CD4-positive, alpha-beta T cell treated with Interleukin-6 at 100 ng/mL for 8 hours (primary cell): ENCODE measurements around the gene RERE.

Experiments used
- DNase-seq: peaks from one replicate; pipeline ENCODE4 v3.0.0-alpha.2; 2020; ENCODE audit warnings: mixed read lengths, low spot score

Gene RERE

GRCh38 chr1:8329858-8330257 lies 487.6 kb downstream of the RERE start:
- DNase-seq: no peak

GRCh38 chr1:8329439-8329838 lies 488.0 kb downstream of the RERE start:
- no peak for DNase-seq

DNA sequence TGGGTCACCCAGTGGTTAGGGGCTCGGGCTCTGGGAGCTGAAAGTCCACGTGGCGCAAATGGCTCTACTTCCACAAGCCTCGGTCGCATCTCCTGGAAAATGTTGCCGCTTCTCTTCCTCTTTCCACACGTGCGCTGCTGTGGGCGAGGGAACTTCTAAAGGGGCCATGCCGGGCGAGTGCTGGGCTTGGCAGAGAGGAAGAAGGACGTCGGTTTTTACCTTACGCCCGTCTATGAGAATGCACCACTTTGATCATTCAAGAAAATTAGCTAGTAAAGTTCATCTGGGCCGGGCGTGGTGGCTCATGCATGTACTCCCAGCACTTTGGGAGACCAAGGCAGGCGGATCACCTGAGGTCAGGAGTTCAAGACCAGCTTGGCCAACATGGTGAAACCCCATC lies 489.2 kb downstream of the RERE start:
- no peak for DNase-seq

DNA sequence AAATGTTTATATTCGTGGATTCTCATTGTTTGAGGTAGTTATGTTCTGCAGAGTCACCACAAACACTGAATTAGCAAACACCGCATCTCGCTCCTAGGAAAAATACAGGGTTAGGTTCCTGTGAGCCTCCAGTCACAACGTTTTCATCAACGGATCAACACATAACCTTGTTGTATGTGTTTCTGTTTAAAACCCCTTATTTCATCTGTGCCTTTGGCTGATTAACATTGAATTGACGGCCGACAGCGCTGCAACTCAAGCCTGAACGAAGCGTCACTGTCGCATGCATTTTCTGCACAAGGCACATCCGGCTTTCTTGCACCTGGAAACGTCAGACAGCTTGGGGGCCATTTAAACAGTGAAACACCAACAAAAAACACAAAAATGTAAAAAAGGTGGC lies 491.2 kb downstream of the RERE start:
- no peak for DNase-seq

- no peak for DNase-seq
These were observed 491.7 kb downstream of the RERE start for GRCh38 chr1:8325771-8326170.

GRCh38 chr1:8324176-8324810 lies 493.1 kb downstream of the RERE start:
- no peak for DNase-seq

GRCh38 chr1:8323706-8324105 lies 493.7 kb downstream of the RERE start:
- DNase-seq: no peak

DNA sequence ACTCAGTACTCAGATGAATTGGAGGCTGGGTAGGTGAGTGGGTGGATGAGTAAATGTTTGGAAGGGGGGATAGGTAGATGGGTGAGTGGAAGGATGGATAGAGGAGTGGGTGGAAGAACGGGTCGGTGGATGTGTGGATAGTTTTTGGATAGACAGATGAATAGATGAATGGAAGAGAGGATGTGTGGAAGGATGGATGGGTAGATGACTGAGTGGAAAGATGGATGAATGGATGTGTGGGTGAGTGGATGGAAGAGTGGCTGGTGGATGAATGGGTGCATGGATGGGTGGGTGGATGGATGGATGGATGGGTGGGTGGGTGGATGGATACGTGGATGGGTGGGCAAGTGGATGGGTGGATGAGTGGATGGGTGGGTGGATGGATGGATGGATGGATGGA lies 495.8 kb downstream of the RERE start:
- DNase-seq: no peak

GRCh38 chr1:8318436-8318835 lies 499.0 kb downstream of the RERE start:
- no peak for DNase-seq

GRCh38 chr1:8317647-8318381 lies 499.6 kb downstream of the RERE start, which contains the start of gene SLC45A1:
Gene SLC45A1, plus strand, starts transcription at chr1:8318114. Its CDS starts 6,216 bp downstream, at chr1:8324330.
- peak; percentile 75 for DNase-seq

DNA sequence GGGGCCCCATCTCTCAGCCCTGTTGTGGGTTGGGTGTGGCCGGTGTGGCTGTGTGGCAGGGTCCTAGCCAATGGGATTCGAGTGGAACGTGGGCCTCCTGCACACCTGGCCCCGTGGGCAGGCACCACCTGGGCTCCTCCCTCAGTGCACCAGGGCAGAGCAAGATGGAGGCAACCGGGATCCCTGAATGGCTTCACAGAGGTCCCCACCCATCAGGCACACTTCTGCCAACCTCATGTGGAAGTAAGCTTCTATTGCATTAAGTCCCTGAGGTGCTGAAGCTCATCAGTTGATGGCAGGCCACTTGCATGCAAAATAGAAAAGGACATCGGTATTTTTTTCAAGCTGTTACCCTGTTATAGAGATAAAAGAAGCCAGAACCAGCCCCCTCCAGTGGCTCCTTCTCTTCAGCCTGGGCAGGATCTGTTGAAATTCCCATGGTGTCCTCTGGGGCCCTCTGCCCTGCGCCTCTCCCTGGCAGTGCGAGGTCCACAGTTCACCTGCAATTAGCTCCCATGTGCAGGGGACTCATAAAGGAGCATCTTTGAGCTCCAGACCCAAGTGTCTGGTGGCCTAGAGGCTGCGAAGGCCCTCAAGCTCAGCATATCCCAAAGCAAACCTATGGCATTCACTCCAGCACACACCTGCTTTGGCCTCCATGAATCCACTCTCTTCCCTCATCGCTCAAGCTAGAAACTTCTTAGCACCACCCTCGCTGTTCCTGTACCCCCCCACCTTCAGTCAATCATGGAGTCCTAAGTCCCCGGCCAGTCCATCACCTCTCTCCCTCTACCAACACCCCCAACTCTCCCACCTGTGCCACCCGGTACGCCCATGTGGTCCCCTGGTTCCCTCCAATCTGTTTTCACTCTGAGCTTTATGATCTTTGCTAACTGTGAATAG lies 501.6 kb downstream of the RERE start:
- no peak for DNase-seq

DNA sequence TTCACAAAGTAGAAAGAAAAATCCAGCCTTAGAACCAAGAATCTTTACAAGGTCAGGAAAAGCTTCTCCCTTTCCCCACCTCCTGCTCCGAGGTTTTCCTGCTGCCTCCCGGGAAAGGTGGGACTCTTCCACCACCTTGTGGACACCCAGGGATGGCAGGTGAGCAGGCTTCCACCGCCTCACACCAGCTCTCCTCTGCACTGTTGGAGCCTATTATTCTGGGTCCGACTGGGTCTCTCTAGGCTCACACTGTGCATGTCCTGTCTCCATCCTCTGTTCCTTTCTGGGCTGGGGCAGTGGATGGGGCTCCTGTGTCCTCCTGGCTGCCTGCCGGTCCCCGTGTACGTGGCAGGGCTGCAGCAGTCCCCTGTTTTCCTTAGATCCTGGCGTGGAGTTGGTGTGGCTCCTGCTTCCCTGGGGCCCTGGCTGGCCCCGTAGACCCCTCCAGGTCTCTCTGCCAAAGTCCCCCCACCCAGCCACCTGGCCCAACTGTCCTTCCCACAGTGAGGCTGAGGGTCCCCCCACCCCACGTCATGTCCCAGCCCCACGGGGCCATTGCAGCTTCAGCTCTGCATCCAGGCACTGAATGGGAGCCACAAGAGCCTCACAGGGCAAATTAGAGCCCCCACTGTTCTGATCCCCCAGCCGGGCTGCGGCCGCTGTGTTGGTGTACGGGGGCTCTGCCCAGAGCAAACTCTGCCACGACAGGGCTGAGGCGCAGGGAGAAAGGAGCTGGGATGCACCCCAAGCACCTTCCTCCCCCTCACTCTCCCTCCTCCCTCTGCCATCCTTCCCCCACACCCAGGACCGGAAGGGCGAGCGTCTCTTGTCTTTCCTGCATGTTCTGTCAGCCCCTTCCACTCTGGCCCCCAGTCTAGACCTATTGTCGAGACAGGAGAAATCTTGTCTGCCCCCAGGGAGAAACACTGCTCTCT lies 502.8 kb downstream of the RERE start:
- peak; percentile 45 for DNase-seq

GRCh38 chr1:8313231-8313630 lies 504.2 kb downstream of the RERE start:
- no peak for DNase-seq

DNA sequence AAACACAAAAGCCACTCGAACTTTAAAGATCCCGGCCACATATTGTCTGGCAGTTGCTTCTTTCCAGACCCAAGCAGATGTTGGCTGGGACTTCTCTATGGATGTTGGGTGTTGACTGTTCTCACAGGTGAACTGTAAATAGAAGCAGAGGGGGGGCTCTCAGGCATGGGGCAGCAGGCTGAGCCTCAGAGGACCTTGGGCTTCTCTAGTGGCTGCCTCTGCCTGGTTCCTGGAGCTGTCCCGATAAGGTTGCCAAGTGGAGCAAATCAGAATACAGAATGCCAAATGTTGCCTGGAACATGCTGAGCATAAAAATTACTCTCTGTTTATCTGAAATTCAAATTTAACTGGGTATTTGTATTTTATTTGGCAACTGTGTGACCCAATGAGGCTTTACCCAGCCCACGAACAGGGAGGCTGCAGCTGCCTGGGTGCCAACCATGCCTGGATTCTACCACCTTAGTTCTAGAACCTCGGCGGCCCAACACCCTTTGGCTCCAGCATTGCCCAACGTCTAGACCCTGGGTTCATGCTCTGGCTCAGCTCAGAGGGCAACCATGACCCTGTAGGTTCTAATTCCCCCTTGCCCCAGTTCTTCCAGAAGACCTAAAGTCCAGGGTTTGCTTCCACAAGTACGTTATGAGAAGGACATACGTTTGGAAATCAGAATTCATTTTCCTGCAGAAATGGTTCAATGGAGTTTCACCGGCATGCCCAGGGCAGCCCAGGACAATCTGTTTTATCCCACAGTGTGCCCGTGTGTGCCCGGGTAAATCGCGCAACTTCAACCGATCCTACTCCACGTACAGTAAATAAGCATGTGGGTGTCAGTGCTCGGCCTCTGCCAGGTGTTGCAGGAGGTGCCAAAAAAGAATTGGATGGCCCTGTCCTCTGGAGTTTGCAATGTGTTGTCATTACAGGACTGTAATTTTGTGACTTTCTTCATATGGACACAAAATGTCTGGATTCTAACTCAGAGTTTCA lies 504.9 kb downstream of the RERE start:
- DNase-seq: no peak

- DNase-seq: no peak
These were observed 506.2 kb downstream of the RERE start for GRCh38 chr1:8311068-8311718.

DNA sequence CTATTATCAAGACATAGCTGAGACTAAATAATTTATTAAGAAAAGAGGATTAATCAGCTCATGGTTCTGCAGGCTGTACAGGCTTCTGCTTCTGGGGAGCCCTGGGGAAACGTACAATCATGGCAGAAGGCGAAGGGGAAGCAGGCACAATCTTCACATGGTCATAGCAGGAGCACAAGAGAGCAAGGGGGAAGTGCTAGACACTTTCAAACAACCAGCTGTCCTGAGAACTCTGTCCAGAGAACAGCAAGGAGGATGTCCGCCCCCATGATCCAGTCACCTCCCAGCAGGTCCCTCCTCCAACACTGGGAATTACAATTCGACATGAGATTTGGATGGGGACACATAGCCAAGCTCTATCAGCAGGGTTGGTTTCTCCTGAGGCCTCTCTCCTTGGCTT lies 509.8 kb downstream of the RERE start:
- no peak for DNase-seq

GRCh38 chr1:8303876-8304275 lies 513.6 kb downstream of the RERE start:
- DNase-seq: no peak

DNA sequence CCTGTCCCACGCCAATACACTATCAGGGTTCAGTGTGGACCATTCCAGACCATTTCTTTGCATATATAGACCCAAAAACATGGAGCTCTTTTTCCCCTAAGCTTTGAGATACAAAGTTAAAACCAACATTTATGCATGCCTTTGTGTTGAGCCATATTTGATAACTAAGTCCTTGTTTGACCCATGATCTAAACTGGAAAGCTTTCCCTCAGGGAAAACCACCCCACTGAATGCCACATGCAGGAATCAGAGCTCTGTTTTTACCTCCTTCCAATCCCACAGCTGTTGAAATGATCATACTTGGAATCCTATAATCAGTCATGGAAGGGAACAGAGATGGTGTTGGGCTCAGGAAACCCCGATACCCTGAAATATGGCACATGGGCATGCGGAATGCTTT lies 514.3 kb downstream of the RERE start:
- no peak for DNase-seq
